HepG2 (cell line): ENCODE measurements around the gene SREBF1. TPM values are rescaled to one million over a fixed set of nuclear protein-coding genes. Genes with fewer than 3 reads are reported as not detected.
A peak's percentile ranks its signal among the peaks of the same experiment; 100 is the strongest.

Source experiments
- CEBPG ChIP-seq: IDR thresholded peaks from 2 replicates; pipeline ENCODE4 v1.6.1; 2016
- JUND ChIP-seq: sonication (generic); formaldehyde crosslinking; IDR thresholded peaks from 2 replicates; pipeline ENCODE4 v1.8.0; 2022; ENCODE audit warnings: mild to moderate bottlenecking, missing genetic modification reagents
- KIAA2018 ChIP-seq: sonication (generic); formaldehyde crosslinking; IDR thresholded peaks from 2 replicates; pipeline ENCODE4 v1.5.0; 2020; ENCODE audit warnings: mild to moderate bottlenecking, missing genetic modification reagents, borderline replicate concordance
- KLF16 ChIP-seq, 2 experiments: sonication (generic) in 1 of 2; formaldehyde crosslinking in 1 of 2; IDR thresholded peaks; 2 replicates each; pipeline versions ENCODE4 v1.6.1 to v1.8.0; 2016 to 2023; ENCODE audit warnings: missing genetic modification reagents in 2 of 2, missing compliant biosample characterization in 1 of 2
- NFYB ChIP-seq: sonication (generic); formaldehyde crosslinking; IDR thresholded peaks from 2 replicates; pipeline ENCODE4 v1.4.0; 2020; ENCODE audit warnings: missing genetic modification reagents
- PHF21A ChIP-seq: sonication (generic); formaldehyde crosslinking; IDR thresholded peaks from 2 replicates; pipeline ENCODE4 v1.5.0; 2020; ENCODE audit warnings: mild to moderate bottlenecking, missing genetic modification reagents
- SKIL ChIP-seq: sonication (generic); formaldehyde crosslinking; IDR thresholded peaks from 2 replicates; pipeline ENCODE4 v1.8.0; 2022; ENCODE audit warnings: missing genetic modification reagents, mild to moderate bottlenecking, moderate library complexity, borderline replicate concordance
- U2AF2 ChIP-seq: fragments of 200-400 bp; formaldehyde crosslinking; IDR thresholded peaks from 2 replicates; pipeline ENCODE4 v1.6.1; 2017; ENCODE audit warnings: low read depth, mild to moderate bottlenecking, low read length
- ZFYVE20 ChIP-seq: sonication (generic); formaldehyde crosslinking; IDR thresholded peaks from 2 replicates; pipeline ENCODE4 v1.8.0; 2023; ENCODE audit warnings: low read depth, mild to moderate bottlenecking, moderate library complexity, missing genetic modification reagents, borderline replicate concordance
- ZNF687 ChIP-seq: sonication (generic); formaldehyde crosslinking; IDR thresholded peaks from 2 replicates; pipeline ENCODE4 v1.5.1; 2020; ENCODE audit warnings: mild to moderate bottlenecking, missing genetic modification reagents, moderate library complexity
- ZNF7 ChIP-seq: IDR thresholded peaks from 2 replicates; pipeline ENCODE4 v1.6.1; 2016; ENCODE audit warnings: missing biosample characterization, missing genetic modification reagents
- polyA plus RNA-seq, 8 experiments: library from polyadenylated mRNA; depleted of rRNA in 3 of 8; stranded (reverse) in 7 of 8; unstranded in 1 of 8; fragments of >200 nt; fragmentation: Illumina TruSeq in 4 of 8; extraction: Trizol in 4 of 8; gene quantifications; 2 replicates each; pipeline versions ENCODE4 v1.2.1 to v1.2.3, GENCODE V29; 2011 to 2016; ENCODE audit warnings: low read depth in 4 of 8, missing spikeins in 1 of 8, mixed read lengths in 1 of 8; ENCODE audit not compliant: insufficient read depth in 1 of 8
- total RNA-seq, 5 experiments: library from RNA; depleted of rRNA; stranded (reverse); fragments of >200 nt; fragmentation: Illumina TruSeq; extraction: Trizol; gene quantifications; 2 replicates each; pipeline ENCODE4 v1.2.3, GENCODE V29; 2016; ENCODE audit warnings: low read depth in 1 of 5
- TF ChIP-seq, protein P1 (sequence below): sonication (generic); formaldehyde crosslinking; IDR thresholded peaks from 2 replicates; pipeline ENCODE4 v1.8.0; 2022; ENCODE audit warnings: mild to moderate bottlenecking, missing genetic modification reagents; ENCODE audit not compliant: insufficient replicate concordance

The SREBF1 gene
- total and polyA plus RNA-seq, 2 of the 13 experiments (the other 11 are each of a cell fraction or from before 2014, with no cell fraction given) = 34.3 to 38.0 TPM

DNA sequence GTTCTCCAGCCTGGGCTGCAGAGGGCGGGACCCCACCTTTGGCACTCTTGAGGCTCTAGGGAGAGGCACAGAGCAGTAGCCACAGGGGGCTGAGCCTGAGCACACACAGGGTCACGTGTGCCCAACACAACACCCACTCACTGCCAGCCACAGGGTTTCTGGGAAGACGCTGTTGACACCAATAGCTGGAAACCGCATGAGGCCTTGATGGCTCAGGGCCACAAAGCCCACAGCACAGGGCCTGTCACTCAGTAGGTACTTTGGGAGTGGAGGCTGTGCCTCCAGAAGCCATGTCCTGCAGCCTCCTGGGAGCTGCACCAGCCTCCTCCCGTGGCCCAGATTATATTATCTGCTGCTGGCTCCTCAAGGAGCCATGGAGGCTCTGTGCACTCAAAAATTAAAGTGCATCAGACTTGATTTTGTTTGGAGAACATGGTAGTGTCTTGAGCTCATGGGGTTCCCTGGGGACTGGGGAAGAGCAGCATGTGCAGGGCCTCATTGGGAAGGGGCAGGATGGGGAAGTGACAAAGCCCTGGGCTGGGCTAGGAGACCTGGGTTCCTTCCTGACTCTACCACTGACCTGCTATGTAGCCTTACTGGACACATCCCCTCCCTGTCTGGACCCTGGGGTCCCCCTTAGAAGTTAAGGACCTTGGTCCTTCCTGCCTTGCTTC is 12.5 kb upstream of the SREBF1 start (continued):
- TF ChIP-seq KIAA2018 (CRISPR knock-in tag) = no peak
- TF ChIP-seq ZFYVE20 = no peak
- TF ChIP-seq CEBPG (CRISPR knock-in tag) = no peak
- TF ChIP-seq KLF16 (CRISPR knock-in tag; IDR thresholded peaks at IDR 0.05) = peak in 1 of 2 experiments; percentile 49; a peak in 1 of 4 replicates
- no peak for TF ChIP-seq ZNF7 (CRISPR knock-in tag)
- no peak; the same call in 1 of the 2 replicates for TF ChIP-seq PHF21A
- TF ChIP-seq NFYB (CRISPR knock-in tag) = peak; percentile 21; the same call in 1 of the 2 replicates
- TF ChIP-seq ZNF687 (CRISPR knock-in tag) = peak; percentile 69
- TF ChIP-seq, protein P1, sequence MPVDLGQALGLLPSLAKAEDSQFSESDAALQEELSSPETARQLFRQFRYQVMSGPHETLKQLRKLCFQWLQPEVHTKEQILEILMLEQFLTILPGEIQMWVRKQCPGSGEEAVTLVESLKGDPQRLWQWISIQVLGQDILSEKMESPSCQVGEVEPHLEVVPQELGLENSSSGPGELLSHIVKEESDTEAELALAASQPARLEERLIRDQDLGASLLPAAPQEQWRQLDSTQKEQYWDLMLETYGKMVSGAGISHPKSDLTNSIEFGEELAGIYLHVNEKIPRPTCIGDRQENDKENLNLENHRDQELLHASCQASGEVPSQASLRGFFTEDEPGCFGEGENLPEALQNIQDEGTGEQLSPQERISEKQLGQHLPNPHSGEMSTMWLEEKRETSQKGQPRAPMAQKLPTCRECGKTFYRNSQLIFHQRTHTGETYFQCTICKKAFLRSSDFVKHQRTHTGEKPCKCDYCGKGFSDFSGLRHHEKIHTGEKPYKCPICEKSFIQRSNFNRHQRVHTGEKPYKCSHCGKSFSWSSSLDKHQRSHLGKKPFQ (CRISPR knock-in tag) = no peak
- TF ChIP-seq JUND = no peak
- no peak for TF ChIP-seq SKIL (CRISPR knock-in tag)
- TF ChIP-seq U2AF2 = no peak
